ENCODE measurements around the gene CCDC136. TPM values are rescaled to one million over a fixed set of nuclear protein-coding genes. Genes with fewer than 3 reads are reported as not detected.

Gene CCDC136
- polyA plus RNA-seq, 1 of the 3 experiments (the other 2 are of a cell fraction), result 48.4 TPM

GRCh38 chr7:128745706-128746105 is 46.1 kb upstream of the CCDC136 start:
- TF ChIP-seq SMC3 (IDR thresholded peaks at IDR 0.05; ENCODE audit: low read depth, low read length), result no peak
- no peak for TF ChIP-seq TCF12 (IDR thresholded peaks at IDR 0.05)
- no peak for TF ChIP-seq MEF2A (IDR thresholded peaks at IDR 0.05; ENCODE audit: borderline replicate concordance, low read depth)
- no peak for TF ChIP-seq EZH2phosphoT487 (IDR thresholded peaks at IDR 0.05; ENCODE audit: borderline replicate concordance, low read depth)
- no peak for TF ChIP-seq NFIC (IDR thresholded peaks at IDR 0.05; ENCODE audit: borderline replicate concordance)
- no peak for TF ChIP-seq CHD2 (IDR thresholded peaks at IDR 0.05; ENCODE audit: low read length, partially characterized antibody)
- TF ChIP-seq RFX5 (IDR thresholded peaks at IDR 0.05; ENCODE audit: low read length), result no peak
- no peak for TF ChIP-seq RXRA (IDR thresholded peaks at IDR 0.05; ENCODE audit: borderline replicate concordance, low read depth)
- POLR2A ChIA-PET, result interaction anchor here (0.5 kb wide), 1 partner anchor 10 kb away, joined by 4 read pairs; no protein-coding TSS in a partner anchor
- Histone ChIP-seq H3K36me3 (replicated peaks in 1 of 2; ENCODE audit: control insufficient read depth in 1 of 2, insufficient read depth in 2 of 2, low read length in 1 of 2) (peaks cover 32 to 69% of the 10 kb centered on the region in 2 experiments), H4K20me1 (ENCODE audit: insufficient read depth) (peaks cover 100% of the 10 kb centered on the region), H3K4me1 (ENCODE audit: control insufficient read depth in 1 of 2, insufficient read depth in 2 of 2, low read depth in 1 of 2, low read length in 1 of 2) (peaks cover 8 to 14% of the 10 kb centered on the region in 2 experiments; a peak in 3 of 4 replicates), H3K79me2 (ENCODE audit: insufficient read depth) (peaks cover 100% of the 10 kb centered on the region), H3K4me2 (no peak overlapping the region), H3K4me3 (ENCODE audit: low read depth in 2 of 2, low read length in 1 of 2) (no peak overlapping the region), H3K9ac (no peak overlapping the region), H3K9me2 (no peaks in the 10 kb centered on the region), H3K9me3 (no peaks in the 10 kb centered on the region), H2AFZ (ENCODE audit: low read depth) (no peak overlapping the region), H3K27me3 (ENCODE audit: insufficient read depth) (no peaks in the 10 kb centered on the region), H3F3A (replicated peaks; ENCODE audit: insufficient read depth) (peaks cover 26% of the 10 kb centered on the region), H3K27ac (ENCODE audit: low read depth in 2 of 2, low read length in 1 of 2) (no peak overlapping the region)
- 93% methylated on average over 1 of the region's 1 CpG for WGBS (ENCODE audit: low lambda C conversion rate)
- CTCF ChIA-PET, result interaction anchor here (1.1 kb wide), 1 partner anchor 8 kb away, joined by 4 read pairs; no protein-coding TSS in a partner anchor
- DNase-seq, result no peak

GRCh38 chr7:128747327-128748079 is 44.3 kb upstream of the CCDC136 start:
- Histone ChIP-seq H3K79me2 (ENCODE audit: insufficient read depth) (peaks cover 100% of the 10 kb centered on the region), H3K4me1 (ENCODE audit: control insufficient read depth in 1 of 2, insufficient read depth in 2 of 2, low read depth in 1 of 2, low read length in 1 of 2) (peaks cover 0 to 5% of the 10 kb centered on the region in 2 experiments; a peak in 2 of 4 replicates), H3K4me2 (no peak overlapping the region), H3K27me3 (ENCODE audit: insufficient read depth) (no peaks in the 10 kb centered on the region), H2AFZ (ENCODE audit: low read depth) (no peak overlapping the region), H3K36me3 (replicated peaks in 1 of 2; ENCODE audit: control insufficient read depth in 1 of 2, insufficient read depth in 2 of 2, low read length in 1 of 2) (peaks cover 42 to 83% of the 10 kb centered on the region in 2 experiments), H3K27ac (ENCODE audit: low read depth in 2 of 2, low read length in 1 of 2) (no peak overlapping the region), H3K9me2 (no peaks in the 10 kb centered on the region), H3K9me3 (no peaks in the 10 kb centered on the region), H3K9ac (no peak overlapping the region), H3K4me3 (ENCODE audit: low read depth in 2 of 2, low read length in 1 of 2) (no peak overlapping the region), H3F3A (replicated peaks; ENCODE audit: insufficient read depth) (peaks cover 28% of the 10 kb centered on the region), H4K20me1 (ENCODE audit: insufficient read depth) (peaks cover 100% of the 10 kb centered on the region)
- CTCF ChIA-PET, result interaction anchor here (1.1 to 1.6 kb wide), 3 partner anchors 16 to 136 kb away, joined by 3 to 7 read pairs (median 5); no protein-coding TSS in a partner anchor
- WGBS (ENCODE audit: low lambda C conversion rate), result 88% methylated on average over 6 of the region's 6 CpGs
- TF ChIP-seq ZBTB33 (IDR thresholded peaks at IDR 0.05; ENCODE audit: borderline replicate concordance, low read depth) (no peak), EZH2phosphoT487 (IDR thresholded peaks at IDR 0.05; ENCODE audit: borderline replicate concordance, low read depth) (no peak), JUND (IDR thresholded peaks at IDR 0.05) (no peak), MAX (IDR thresholded peaks at IDR 0.05; ENCODE audit: low read depth) (no peak), USF2 (IDR thresholded peaks at IDR 0.05; ENCODE audit: borderline replicate concordance, low read depth, low read length) (no peak), SIN3A (IDR thresholded peaks at IDR 0.05; ENCODE audit: borderline replicate concordance, low read depth, low read length) (no peak), PBX3 (IDR thresholded peaks at IDR 0.05) (no peak), GATA2 (CRISPR knock-in tag; IDR thresholded peaks at IDR 0.05) (no peak), YY1 (IDR thresholded peaks at IDR 0.05; ENCODE audit: low read depth) (no peak), RFX5 (IDR thresholded peaks at IDR 0.05; ENCODE audit: low read length) (no peak), EP300 (IDR thresholded peaks at IDR 0.05; ENCODE audit: borderline replicate concordance in 1 of 2, low read depth in 1 of 2, low read length in 1 of 2) (no peak), TCF12 (IDR thresholded peaks at IDR 0.05) (no peak)
- POLR2A ChIA-PET, result interaction anchor here (0.6 kb wide), 1 partner anchor 393 kb away, joined by 4 read pairs; no protein-coding TSS in a partner anchor
- DNase-seq, result no peak
